ENCODE measurements around the gene MAIP1. TPM values are rescaled to one million over a fixed set of nuclear protein-coding genes. Genes with fewer than 3 reads are reported as not detected.

The MAIP1 gene
- total RNA-seq, 3 donors from 2014 or later: 18.1 to 26.6 (median 22.9) TPM

DNA sequence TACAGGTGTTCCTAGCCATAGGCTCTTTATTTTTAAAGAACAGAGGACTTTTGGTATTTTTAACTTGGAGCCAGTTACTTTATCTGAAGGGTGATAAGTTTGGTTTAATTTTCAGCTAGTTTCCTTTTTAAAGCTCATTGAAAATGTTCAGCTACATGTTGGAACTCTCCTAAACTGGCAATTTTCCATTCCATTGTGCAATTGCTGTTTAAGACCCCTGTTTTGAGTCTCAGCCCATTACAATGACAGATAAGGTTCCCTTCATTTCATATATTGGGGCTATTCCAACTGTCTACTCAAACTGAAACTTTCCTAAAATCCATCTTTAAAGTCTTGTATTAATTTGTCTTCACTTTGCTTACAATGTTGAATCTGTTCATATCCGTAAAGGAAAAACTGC lies 11.6 kb downstream of the MAIP1 start:
- DNase-seq (no peak), ATAC-seq (no peak)
- no peaks in the 10 kb centered on the region for H3K4me1 ChIP-seq (ENCODE audit: low read depth)
- H3K4me3 ChIP-seq: no peak overlapping the region
- H3K9me3 ChIP-seq: no peaks in the 10 kb centered on the region
- intact Hi-C loops (cut with DNase I, micrococcal nuclease): no loop called here
- no peaks in the 10 kb centered on the region for H3K36me3 ChIP-seq (ENCODE audit: low read depth)
- TF ChIP-seq, protein P1, sequence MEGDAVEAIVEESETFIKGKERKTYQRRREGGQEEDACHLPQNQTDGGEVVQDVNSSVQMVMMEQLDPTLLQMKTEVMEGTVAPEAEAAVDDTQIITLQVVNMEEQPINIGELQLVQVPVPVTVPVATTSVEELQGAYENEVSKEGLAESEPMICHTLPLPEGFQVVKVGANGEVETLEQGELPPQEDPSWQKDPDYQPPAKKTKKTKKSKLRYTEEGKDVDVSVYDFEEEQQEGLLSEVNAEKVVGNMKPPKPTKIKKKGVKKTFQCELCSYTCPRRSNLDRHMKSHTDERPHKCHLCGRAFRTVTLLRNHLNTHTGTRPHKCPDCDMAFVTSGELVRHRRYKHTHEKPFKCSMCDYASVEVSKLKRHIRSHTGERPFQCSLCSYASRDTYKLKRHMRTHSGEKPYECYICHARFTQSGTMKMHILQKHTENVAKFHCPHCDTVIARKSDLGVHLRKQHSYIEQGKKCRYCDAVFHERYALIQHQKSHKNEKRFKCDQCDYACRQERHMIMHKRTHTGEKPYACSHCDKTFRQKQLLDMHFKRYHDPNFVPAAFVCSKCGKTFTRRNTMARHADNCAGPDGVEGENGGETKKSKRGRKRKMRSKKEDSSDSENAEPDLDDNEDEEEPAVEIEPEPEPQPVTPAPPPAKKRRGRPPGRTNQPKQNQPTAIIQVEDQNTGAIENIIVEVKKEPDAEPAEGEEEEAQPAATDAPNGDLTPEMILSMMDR (IDR thresholded peaks at IDR 0.05): no peak

DNA sequence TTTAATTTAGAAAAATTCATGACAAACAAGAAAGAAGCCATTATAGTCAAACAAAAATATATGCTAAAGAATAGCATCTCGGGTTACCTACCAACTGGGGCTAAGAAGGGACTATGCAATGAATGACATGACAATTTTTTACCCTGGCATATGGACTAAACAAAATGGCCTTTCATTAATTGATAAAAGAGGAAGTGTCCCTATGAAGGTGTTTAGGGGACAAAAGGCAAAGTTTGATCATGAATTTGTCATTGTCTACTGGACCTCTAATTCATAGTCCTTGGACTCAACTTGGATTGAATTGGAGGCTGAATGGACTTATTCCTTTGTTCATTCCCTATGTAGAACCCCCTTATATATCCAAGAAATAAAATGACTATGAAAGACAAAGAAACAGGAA lies 12.7 kb downstream of the MAIP1 start:
- intact Hi-C loops (cut with DNase I, micrococcal nuclease): no loop called here
- ATAC-seq (no peak), DNase-seq (no peak)
- Histone ChIP-seq H3K36me3 (ENCODE audit: low read depth) (no peaks in the 10 kb centered on the region), H3K4me3 (no peak overlapping the region), H3K9me3 (no peaks in the 10 kb centered on the region), H3K4me1 (ENCODE audit: low read depth) (no peaks in the 10 kb centered on the region)
- TF ChIP-seq, protein P1 (IDR thresholded peaks at IDR 0.05): no peak

DNA sequence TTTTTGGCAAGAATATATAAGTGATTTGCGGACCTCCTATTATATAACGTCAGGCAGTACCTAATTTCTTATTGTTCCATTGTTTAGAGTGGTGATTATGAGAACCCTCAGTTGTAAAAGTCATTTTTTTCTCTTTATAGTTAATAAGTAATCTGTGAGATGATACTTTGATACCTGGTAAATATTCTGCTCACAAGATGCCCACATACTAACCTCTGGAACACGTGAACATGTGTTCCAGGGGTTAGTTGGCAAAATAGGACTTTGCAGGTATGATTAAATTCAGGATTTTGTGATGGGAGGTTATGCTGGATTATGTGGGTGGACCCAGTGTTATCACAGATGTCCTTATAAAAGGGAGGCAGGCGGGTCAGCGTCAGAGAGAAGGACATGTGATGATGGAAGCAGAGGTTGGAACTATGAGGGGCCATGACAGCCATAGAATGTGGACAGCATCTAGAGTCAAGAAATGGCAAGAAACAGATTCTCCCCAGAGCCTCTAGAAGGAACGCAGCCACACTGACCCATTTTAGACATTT lies 16.8 kb downstream of the MAIP1 start:
- H3K36me3 ChIP-seq (ENCODE audit: low read depth): no peaks in the 10 kb centered on the region
- no peaks in the 10 kb centered on the region for H3K4me1 ChIP-seq (ENCODE audit: low read depth)
- no peak for DNase-seq
- intact Hi-C loops (cut with DNase I, micrococcal nuclease): no loop called here
- TF ChIP-seq, protein P1 (IDR thresholded peaks at IDR 0.05): no peak
- no peak overlapping the region for H3K4me3 ChIP-seq
- no peaks in the 10 kb centered on the region for H3K9me3 ChIP-seq
- peak; percentile 55 for ATAC-seq

DNA sequence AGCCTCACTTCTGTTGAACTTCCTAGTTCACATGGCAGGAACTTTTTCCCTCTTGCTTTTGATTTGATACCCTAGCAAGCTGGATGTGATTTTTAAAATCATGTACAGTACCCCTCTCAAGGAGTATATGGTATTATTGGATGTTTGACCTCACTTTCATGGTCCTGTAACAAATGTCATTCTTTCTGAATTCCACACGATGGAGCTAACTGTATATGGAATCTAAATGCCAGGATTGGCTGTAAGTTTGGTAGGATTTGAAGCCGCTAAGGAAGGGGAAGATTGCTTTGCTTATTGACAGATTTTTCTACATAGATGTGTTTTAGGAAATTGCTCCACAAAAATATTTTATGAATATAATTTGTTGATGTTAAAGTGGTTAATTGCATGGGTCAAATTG lies 18.3 kb downstream of the MAIP1 start:
- peak; percentile 50 for ATAC-seq

DNA sequence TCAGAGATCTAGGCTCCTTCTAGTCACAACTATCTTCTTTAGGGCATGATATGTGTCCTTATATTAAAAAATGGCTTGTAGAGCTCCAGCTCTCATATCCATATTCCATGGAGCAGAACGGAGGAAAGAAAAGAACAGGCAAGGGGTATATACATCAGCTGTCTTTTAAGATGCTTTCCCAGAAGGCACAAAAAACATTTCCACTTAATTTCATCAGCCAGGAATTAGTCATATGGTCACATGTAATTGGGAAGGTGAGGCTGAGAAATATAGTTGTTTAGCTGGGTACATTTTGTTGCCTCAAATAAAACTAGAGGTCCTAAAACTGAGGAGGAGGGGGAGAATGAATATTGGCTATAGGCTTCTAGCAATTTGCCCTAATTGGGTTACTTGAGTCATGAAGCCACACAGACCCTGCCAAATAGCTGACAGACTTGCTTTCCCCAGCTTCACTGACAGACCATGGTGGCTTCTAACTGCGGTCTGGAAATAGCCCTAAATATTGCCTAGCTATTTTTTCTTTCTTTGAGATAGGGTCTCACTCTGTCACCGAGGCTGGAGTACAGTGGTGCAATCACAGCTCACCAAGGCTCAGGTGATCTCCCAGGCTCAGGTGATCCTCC lies 20.0 kb downstream of the MAIP1 start:
- ATAC-seq: no peak

More for the DNA sequence above, 18.3 kb downstream of the MAIP1 start:
- peaks cover 12% of the 10 kb centered on the region for H3K4me1 ChIP-seq (ENCODE audit: low read depth)
- no peaks in the 10 kb centered on the region for H3K9me3 ChIP-seq
- no peak for DNase-seq
- TF ChIP-seq, protein P1 (IDR thresholded peaks at IDR 0.05): no peak
- intact Hi-C loops (cut with DNase I, micrococcal nuclease): no loop called here
- H3K36me3 ChIP-seq (ENCODE audit: low read depth): no peaks in the 10 kb centered on the region
- no peak overlapping the region for H3K4me3 ChIP-seq

More for the DNA sequence above, 20.0 kb downstream of the MAIP1 start:
- H3K4me3 ChIP-seq: no peak overlapping the region
- no peaks in the 10 kb centered on the region for H3K9me3 ChIP-seq
- TF ChIP-seq, protein P1 (IDR thresholded peaks at IDR 0.05): no peak
- H3K36me3 ChIP-seq (ENCODE audit: low read depth): no peaks in the 10 kb centered on the region
- intact Hi-C loops (cut with DNase I, micrococcal nuclease): no loop called here
- no peak for DNase-seq
- H3K4me1 ChIP-seq (ENCODE audit: low read depth): peaks cover 15% of the 10 kb centered on the region

Measured in mucosa of descending colon (tissue), 3 donors.